CD4-positive, alpha-beta T cell treated with Interleukin-12 subunit alpha and Interleukin-12 subunit beta, for 1 hour (primary cell): ENCODE data around the gene POLR1D.

Source experiments
- DNase-seq: peaks from one replicate; pipeline ENCODE4 v3.0.0-alpha.2; 2020

POLR1D gene

GRCh38 chr13:27621366-27622101 lies at the start of gene POLR1D:
Gene POLR1D, plus strand, starts transcription at chr13:27621892. Its CDS starts 92 bp downstream, at chr13:27621984.
- DNase-seq, result peak; percentile 89

GRCh38 chr13:27572234-27572901 lies 49.3 kb upstream of the POLR1D start:
- DNase-seq, result no peak

- no peak for DNase-seq
These were observed 48.4 kb upstream of the POLR1D start for GRCh38 chr13:27573265-27573664.

- DNase-seq, result no peak
These were observed 47.0 kb upstream of the POLR1D start for GRCh38 chr13:27574661-27575060.

- no peak for DNase-seq
These were observed 43.3 kb upstream of the POLR1D start for GRCh38 chr13:27578121-27579030.

GRCh38 chr13:27583645-27584044 lies 38.0 kb upstream of the POLR1D start:
- DNase-seq, result no peak

- DNase-seq, result no peak
These were observed 34.5 kb upstream of the POLR1D start for GRCh38 chr13:27587095-27587746.

GRCh38 chr13:27588405-27588804 lies 33.3 kb upstream of the POLR1D start:
- no peak for DNase-seq

- no peak for DNase-seq
These were observed 28.8 kb upstream of the POLR1D start for GRCh38 chr13:27592865-27593264.

GRCh38 chr13:27593267-27593666 lies 28.4 kb upstream of the POLR1D start:
- DNase-seq, result no peak

GRCh38 chr13:27595055-27595811 lies 26.5 kb upstream of the POLR1D start:
- no peak for DNase-seq

GRCh38 chr13:27599096-27599495 lies 22.6 kb upstream of the POLR1D start:
- DNase-seq, result no peak

- DNase-seq, result no peak
These were observed 21.7 kb upstream of the POLR1D start for GRCh38 chr13:27599845-27600553.

GRCh38 chr13:27600711-27601110 lies 21.0 kb upstream of the POLR1D start:
- DNase-seq, result no peak

GRCh38 chr13:27601208-27601607 lies 20.5 kb upstream of the POLR1D start:
- no peak for DNase-seq

- DNase-seq, result no peak
These were observed 19.9 kb upstream of the POLR1D start for GRCh38 chr13:27601803-27602202.

GRCh38 chr13:27605099-27605498 lies 16.6 kb upstream of the POLR1D start:
- no peak for DNase-seq

- DNase-seq, result no peak
These were observed 16.0 kb upstream of the POLR1D start for GRCh38 chr13:27605610-27606200.

GRCh38 chr13:27607125-27607524 lies 14.6 kb upstream of the POLR1D start:
- no peak for DNase-seq

GRCh38 chr13:27613628-27614027 lies 8.1 kb upstream of the POLR1D start:
- DNase-seq, result no peak

GRCh38 chr13:27617881-27618321 lies 3.8 kb upstream of the POLR1D start:
- no peak for DNase-seq
